Measurements from ENCODE around the gene SARS1.
A peak's percentile ranks its signal among the peaks of the same experiment; 100 is the strongest.
"Not testable (repeated sequence)": the region's sequence is repeated elsewhere in the genome, so short reads cannot be mapped to it uniquely, and the experiment has no call there.

Gene SARS1

GRCh38 chr1:109213824-109214693, at the start of gene SARS1:
Gene SARS1 (plus strand): TSS chr1:109213918. CDS start chr1:109213993, 75 bp downstream.
- peak; percentile 80 to 81 for DNase-seq (ENCODE audit: low read depth in 2 of 2)

GRCh38 chr1:109164538-109164937, 49.2 kb upstream of the SARS1 start:
- no peak for DNase-seq (ENCODE audit: low read depth in 2 of 2)

GRCh38 chr1:109167001-109167506, 46.7 kb upstream of the SARS1 start:
- DNase-seq (ENCODE audit: low read depth in 2 of 2), result no peak

GRCh38 chr1:109170035-109170764, 43.5 kb upstream of the SARS1 start:
- DNase-seq (ENCODE audit: low read depth in 2 of 2), result no peak

DNA sequence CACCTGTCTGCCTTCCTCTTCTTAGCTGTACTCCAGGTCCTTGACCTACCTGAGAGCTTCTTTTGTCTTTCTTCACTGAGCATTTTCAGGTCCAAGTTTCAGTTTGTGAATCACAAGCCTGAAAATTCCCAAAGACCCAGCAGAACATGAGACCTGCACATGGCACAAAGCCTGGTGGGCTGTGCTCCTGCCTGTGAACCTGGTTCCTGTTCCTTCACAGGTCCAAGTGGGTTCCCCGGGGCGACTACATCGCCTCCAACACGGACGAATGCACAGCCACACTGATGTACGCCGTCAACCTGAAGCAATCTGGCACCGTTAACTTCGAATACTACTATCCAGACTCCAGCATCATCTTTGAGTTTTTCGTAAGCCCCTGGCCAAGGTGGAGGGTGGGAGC, 42.1 kb upstream of the SARS1 start:
- DNase-seq (ENCODE audit: low read depth in 2 of 2), result no peak

DNA sequence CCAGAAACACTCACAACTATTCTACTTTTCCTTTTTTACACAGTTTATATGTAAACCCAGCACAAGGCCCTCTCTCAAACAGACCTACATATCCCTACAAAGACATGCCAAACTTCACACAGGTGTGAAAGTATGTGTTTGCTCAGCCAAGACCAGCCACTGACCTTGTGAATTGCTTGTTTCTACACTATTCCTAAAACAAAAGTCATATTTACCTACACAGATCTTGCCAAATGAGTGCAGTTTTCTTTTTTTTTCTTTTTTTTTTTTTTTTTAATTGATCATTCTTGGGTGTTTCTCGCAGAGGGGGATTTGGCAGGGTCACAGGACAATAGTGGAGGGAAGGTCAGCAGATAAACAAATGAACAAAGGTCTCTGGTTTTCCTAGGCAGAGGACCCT, 37.4 kb upstream of the SARS1 start:
- DNase-seq (ENCODE audit: low read depth in 2 of 2), result not testable (repeated sequence)

- not testable (repeated sequence) for DNase-seq (ENCODE audit: low read depth in 2 of 2)
Measured at GRCh38 chr1:109180715-109181084, 33.0 kb upstream of the SARS1 start.

- no peak for DNase-seq (ENCODE audit: low read depth in 2 of 2)
Measured at GRCh38 chr1:109181085-109181806, 32.5 kb upstream of the SARS1 start.

DNA sequence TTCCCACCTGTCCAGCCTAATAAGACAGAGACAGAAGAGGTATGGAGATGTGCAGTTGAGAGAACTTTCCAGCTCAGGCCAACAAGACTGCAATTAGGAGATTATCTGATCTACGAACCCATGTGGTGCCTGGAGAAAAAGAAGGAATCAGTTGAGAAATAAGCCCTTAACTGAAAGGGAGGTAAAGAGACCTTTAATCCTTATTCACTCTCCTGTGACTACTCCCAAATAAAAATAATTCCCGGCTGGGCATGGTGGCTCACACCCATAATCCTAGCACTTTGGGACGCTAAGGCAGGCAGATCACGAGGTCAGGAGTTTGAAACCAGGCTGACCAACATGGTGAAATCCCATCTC, 31.9 kb upstream of the SARS1 start:
- DNase-seq (ENCODE audit: low read depth in 2 of 2), result no peak

- no peak for DNase-seq (ENCODE audit: low read depth in 2 of 2)
Measured at GRCh38 chr1:109183058-109183738, 30.5 kb upstream of the SARS1 start.

DNA sequence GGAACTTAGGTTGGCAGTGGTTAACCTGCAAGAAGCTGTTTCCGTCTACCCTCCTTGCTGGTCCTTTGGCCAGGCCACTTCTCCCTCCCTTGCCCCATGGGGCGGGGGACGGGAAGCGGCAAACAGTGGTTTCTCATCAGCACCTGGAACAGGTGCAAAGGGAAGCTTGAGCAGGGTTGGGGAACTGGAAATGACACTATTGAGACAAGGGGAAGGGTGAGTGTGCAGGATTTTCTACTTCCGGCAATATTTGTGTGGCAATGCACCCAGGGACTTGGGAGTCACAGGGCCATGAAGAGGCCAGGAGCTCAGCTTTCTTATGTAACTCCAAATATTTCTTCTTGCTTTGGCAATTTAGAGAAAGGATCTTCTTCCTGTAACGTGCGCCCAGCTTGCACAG, 29.0 kb upstream of the SARS1 start:
- no peak for DNase-seq (ENCODE audit: low read depth in 2 of 2)

DNA sequence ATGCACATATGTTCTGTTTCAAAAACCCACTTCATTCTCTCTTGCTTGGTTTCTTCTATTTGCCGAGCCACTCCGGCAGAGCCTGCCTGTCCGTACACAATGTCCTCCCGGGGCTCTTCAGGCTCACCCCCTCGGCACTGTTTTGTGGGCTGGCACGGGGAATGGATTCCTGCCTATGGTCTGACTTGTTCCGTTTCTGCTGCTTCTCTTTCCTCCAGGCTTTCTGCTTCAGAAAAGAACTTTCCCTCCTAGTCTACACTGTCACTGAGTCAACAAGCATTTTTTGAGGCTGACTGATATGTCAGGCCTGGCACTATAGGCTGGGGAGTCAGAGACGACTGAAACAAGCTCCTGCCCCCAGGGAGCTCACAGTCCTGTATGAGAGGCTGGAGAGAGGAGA, 28.4 kb upstream of the SARS1 start:
- DNase-seq (ENCODE audit: low read depth in 2 of 2), result no peak

DNA sequence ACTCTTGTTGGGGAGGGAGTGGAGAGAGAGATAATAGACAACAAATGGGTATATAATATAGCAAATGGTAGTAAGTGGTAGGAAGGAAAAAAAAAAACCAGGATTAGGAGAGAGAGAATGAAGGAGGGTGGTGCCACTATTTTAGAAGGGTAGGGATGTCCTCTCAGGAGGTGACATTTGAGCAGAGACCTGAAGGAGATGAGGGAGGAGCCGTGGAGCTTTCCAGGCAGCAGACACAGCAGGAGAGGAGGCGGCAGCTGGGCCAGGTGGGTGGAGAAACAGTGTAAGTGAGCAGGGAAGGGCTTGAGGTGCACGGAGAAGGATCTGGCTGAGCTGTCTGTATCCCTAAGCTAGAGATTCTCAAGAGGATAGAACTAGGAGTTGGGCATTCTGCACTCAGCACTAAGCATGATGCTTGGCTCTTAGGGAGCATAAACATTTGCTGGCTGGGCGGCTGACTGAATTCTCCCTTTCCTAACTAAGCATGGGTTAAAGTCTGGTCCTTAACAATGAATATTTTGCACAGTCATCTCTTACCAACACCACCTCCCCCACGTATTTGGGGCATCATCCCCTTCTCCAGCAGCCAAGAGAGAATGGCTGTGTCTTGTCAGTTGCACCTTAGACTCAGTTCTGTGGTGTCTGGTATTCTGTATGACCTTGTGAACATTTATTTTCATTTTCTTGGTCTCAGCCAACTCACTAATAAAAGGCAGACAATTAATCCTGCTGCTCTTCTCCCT, 27.6 kb upstream of the SARS1 start:
- DNase-seq (ENCODE audit: low read depth in 2 of 2), result no peak

GRCh38 chr1:109186733-109187086, 27.0 kb upstream of the SARS1 start:
- no peak for DNase-seq (ENCODE audit: low read depth in 2 of 2)

- no peak for DNase-seq (ENCODE audit: low read depth in 2 of 2)
Measured at GRCh38 chr1:109187127-109187526, 26.6 kb upstream of the SARS1 start.

DNA sequence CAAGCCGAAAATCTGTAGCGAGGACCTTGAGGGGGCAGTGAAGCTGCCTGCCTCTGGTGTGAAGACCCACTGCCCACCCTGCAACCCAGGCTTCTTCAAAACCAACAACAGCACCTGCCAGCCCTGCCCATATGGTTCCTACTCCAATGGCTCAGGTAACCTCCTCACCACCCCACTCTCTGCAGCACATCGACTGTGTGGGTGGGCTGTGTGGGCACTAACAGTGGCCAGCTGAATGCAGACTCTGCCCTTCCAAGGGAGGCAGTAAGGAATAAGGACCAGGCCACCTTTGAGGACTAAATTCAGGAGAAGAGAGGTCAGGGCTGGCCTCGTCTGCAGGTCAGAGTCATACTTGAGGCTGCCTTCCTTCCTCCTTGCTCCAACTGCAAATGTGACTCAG, 25.5 kb upstream of the SARS1 start:
- DNase-seq (ENCODE audit: low read depth in 2 of 2), result no peak

- no peak for DNase-seq (ENCODE audit: low read depth in 2 of 2)
Measured at GRCh38 chr1:109188781-109189180, 24.9 kb upstream of the SARS1 start.

GRCh38 chr1:109190189-109190588, 23.5 kb upstream of the SARS1 start:
- no peak for DNase-seq (ENCODE audit: low read depth in 2 of 2)

DNA sequence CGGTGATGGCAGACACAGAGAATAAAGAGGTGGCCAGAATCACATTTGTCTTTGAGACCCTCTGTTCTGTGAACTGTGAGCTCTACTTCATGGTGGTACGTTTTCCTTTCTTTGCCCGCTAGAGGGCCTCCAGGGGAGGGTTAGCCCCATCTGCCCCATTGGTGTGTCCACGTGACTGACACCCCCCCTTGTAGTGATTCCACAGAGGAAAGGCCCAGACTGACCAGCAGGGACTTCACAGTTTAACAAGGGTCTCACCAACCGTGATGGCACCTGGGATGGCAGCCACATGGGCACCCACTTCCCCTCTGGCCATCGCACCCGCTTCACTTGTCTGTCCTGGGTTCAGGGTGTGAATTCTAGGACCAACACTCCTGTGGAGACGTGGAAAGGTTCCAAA, 22.3 kb upstream of the SARS1 start:
- no peak for DNase-seq (ENCODE audit: low read depth in 2 of 2)

DNA sequence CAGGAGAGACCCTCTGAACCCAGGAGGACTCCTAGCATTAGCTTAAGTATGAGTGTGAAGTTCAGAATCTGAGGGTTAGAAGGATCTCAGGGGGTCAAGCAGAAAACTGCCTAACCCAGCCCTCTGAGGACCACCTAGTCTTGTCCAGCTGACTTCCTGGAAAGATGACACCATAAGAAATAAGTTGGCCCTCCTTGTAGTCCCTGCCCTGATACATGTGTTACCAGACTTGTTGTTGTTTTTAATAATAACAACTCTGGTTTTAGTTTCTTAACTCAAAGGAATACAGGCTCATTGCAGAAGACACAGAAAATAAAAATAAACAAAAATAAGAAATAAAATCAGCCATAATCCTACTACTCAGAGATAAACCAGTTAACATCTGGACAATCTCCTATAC, 21.8 kb upstream of the SARS1 start:
- DNase-seq (ENCODE audit: low read depth in 2 of 2), result no peak

GRCh38 chr1:109192433-109192832, 21.3 kb upstream of the SARS1 start:
- no peak for DNase-seq (ENCODE audit: low read depth in 2 of 2)

Data from activated CD4-positive, alpha-beta T cell treated with anti-CD3 and anti-CD28 coated beads for 24 hours (primary cell).